Neural progenitor cell (in vitro differentiated cells): ENCODE measurements around the gene ALKAL2.

Experiments used
- EZH2 ChIP-seq: fragments of 200-600 bp; sonication (generic); IDR thresholded peaks from 2 replicates; pipeline ENCODE4 v1.6.1; 2017; ENCODE audit warnings: antibody characterized with exemption, mild to moderate bottlenecking, moderate library complexity
- EZH2phosphoT487 ChIP-seq: fragments of 200-600 bp; sonication (generic); IDR thresholded peaks from 2 replicates; pipeline ENCODE4 v1.6.1; 2017; ENCODE audit warnings: antibody characterized with exemption
- TF ChIP-seq, protein P1 (sequence below): fragments of 200-600 bp; sonication (generic); IDR thresholded peaks from 2 replicates; pipeline ENCODE4 v1.5.1; 2017; ENCODE audit warnings: antibody characterized with exemption, mild to moderate bottlenecking

DNA sequence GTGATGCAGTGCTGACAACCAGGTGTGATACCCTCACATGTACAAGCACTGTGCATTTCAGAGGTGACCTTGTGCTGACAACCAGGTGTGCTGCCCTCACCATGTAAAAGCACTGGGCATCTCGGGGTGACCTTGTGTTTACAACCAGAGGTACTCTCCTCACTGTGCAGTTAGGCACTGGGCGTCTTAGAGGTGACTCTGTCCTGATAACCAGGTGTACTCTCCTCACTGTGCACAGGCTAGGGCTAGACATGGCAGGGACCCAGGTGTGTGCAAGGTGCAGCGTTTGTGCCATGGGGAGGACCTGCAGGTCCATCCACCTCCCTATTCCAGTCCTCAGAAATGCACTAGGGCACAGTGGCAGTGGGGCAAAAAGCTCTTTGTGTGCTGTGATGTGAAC lies 8.5 kb upstream of the ALKAL2 start:
- TF ChIP-seq EZH2 (no peak), EZH2phosphoT487 (no peak)
- TF ChIP-seq, protein P1, sequence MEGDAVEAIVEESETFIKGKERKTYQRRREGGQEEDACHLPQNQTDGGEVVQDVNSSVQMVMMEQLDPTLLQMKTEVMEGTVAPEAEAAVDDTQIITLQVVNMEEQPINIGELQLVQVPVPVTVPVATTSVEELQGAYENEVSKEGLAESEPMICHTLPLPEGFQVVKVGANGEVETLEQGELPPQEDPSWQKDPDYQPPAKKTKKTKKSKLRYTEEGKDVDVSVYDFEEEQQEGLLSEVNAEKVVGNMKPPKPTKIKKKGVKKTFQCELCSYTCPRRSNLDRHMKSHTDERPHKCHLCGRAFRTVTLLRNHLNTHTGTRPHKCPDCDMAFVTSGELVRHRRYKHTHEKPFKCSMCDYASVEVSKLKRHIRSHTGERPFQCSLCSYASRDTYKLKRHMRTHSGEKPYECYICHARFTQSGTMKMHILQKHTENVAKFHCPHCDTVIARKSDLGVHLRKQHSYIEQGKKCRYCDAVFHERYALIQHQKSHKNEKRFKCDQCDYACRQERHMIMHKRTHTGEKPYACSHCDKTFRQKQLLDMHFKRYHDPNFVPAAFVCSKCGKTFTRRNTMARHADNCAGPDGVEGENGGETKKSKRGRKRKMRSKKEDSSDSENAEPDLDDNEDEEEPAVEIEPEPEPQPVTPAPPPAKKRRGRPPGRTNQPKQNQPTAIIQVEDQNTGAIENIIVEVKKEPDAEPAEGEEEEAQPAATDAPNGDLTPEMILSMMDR, result no peak
